ENCODE results near the gene DHX30. TPM values are rescaled to one million over a fixed set of nuclear protein-coding genes. Genes with fewer than 3 reads are reported as not detected.

DHX30 gene
- total RNA-seq, 1 donor from 2014 or later = 70.9 TPM

DNA sequence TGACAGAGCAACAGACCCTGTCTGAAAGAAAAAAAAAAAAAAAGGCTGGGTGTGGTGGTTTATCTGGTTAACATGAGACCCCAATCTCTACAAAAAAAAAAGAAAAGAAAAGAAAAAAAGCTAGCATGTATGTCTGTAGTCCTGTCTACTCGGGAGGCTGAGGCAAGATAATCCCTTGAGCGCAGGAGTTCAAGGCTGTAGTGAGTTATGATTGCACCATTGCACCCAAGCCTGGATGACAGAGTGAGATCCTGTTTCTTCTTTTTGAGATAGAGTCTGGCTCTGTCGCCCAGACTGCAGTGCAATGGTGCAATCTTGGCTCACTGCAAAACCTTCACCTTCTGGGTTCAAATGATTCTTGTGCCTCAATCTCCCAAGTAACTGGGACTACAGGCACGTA, 8.4 kb upstream of the DHX30 start:
- H3K9me3 Mint-ChIP-seq = peaks cover 13% of the 10 kb centered on the region
- Histone ChIP-seq H3K4me2 (no peak overlapping the region), H3K27me3 (no peaks in the 10 kb centered on the region), H3K4me3 (no peak overlapping the region), H3K36me3 (no peaks in the 10 kb centered on the region), H3K9ac (no peak overlapping the region), H4K20me1 (ENCODE audit: low read depth) (no peaks in the 10 kb centered on the region), H2AFZ (replicated peaks) (no peak overlapping the region), H3F3A (ENCODE audit: low read depth) (no peaks in the 10 kb centered on the region), H3K4me1 (no peaks in the 10 kb centered on the region), H3K79me2 (ENCODE audit: low read depth) (no peaks in the 10 kb centered on the region), H3K9me3 (ENCODE audit: low read depth) (no peaks in the 10 kb centered on the region), H3K27ac (no peak overlapping the region)
- TF ChIP-seq EZH2phosphoT487 (IDR thresholded peaks at IDR 0.05) (no peak), EZH2 (IDR thresholded peaks at IDR 0.05) (no peak), CTCF (IDR thresholded peaks at IDR 0.05) (no peak)
- DNase-seq (ENCODE audit: low spot score) = no peak
- peaks cover 6% of the 10 kb centered on the region for H3K27me3 Mint-ChIP-seq (ENCODE audit: insufficient read depth, low read depth)
- H3K36me3 Mint-ChIP-seq = peaks cover 7% of the 10 kb centered on the region
- no peak overlapping the region for H3K27ac Mint-ChIP-seq
- H3K4me3 Mint-ChIP-seq = no peak overlapping the region
- H3K4me1 Mint-ChIP-seq = no peaks in the 10 kb centered on the region

DNA sequence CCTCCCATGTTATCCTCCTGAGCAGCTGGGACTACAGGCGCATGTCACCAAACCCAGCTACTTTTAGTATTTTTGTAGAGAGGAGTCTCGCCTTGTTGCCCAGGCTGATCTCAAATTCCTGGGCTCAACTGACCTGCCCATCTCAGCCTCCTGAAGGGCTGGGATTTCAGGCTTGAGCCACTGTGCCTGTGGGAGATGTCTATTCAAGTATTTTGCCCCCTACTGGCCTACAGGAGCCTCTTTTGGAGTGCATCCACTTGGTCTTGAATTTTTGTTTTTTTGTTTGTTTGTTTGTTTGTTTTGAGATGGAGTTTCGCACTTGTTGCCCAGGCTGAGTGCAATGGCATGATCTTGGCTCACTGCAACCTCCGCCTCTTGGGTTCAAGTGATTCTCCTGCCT, 3.2 kb upstream of the DHX30 start:
- Histone ChIP-seq H3K4me1 (peaks cover 9% of the 10 kb centered on the region), H3K9ac (no peak overlapping the region), H3K27ac (no peak overlapping the region), H3F3A (ENCODE audit: low read depth) (peaks cover 32% of the 10 kb centered on the region), H3K9me3 (ENCODE audit: low read depth) (no peaks in the 10 kb centered on the region), H3K36me3 (no peaks in the 10 kb centered on the region), H3K79me2 (ENCODE audit: low read depth) (peaks cover 27% of the 10 kb centered on the region), H3K4me2 (no peak overlapping the region), H4K20me1 (ENCODE audit: low read depth) (no peaks in the 10 kb centered on the region), H3K4me3 (no peak overlapping the region), H3K27me3 (no peaks in the 10 kb centered on the region), H2AFZ (replicated peaks) (no peak overlapping the region)
- no peak overlapping the region for H3K4me3 Mint-ChIP-seq
- H3K36me3 Mint-ChIP-seq = no peaks in the 10 kb centered on the region
- H3K9me3 Mint-ChIP-seq = no peaks in the 10 kb centered on the region
- TF ChIP-seq CTCF (IDR thresholded peaks at IDR 0.05) (peak; percentile 53), EZH2 (IDR thresholded peaks at IDR 0.05) (no peak), EZH2phosphoT487 (IDR thresholded peaks at IDR 0.05) (no peak)
- peaks cover 6% of the 10 kb centered on the region for H3K27me3 Mint-ChIP-seq (ENCODE audit: insufficient read depth, low read depth)
- DNase-seq (ENCODE audit: low spot score) = peak; percentile 60
- H3K27ac Mint-ChIP-seq = no peak overlapping the region
- H3K4me1 Mint-ChIP-seq = peaks cover 27% of the 10 kb centered on the region

DNA sequence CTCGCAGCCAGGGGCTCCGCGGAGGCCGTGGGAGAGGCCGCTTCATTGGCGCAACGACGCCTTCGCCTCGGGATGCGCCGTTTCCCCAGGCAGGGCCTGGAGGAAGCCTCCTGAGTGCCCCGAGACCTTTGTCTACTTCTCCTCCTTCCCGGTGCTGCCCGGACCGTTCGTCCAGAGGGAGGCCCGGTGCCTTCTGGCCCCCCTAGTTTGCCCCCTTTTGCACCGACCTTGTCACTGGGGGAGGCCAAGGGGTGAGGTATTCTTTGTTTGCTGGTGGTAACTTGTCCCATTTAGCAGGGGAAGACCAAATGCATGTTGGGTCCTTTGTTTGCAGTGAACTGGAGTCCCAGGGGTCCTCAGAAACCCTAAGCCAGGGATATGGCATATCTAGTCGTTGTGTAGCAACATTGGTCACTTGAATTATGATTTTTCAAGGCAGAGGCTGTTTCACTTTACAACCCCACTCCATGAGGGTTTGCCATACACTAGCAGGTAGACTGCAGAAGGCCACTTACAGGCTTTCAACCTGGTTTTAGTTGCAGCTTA, 615 bp downstream of the DHX30 start:
- peak overlapping the region; percentile 95 for H3K4me3 Mint-ChIP-seq
- no peaks in the 10 kb centered on the region for H3K9me3 ChIP-seq (ENCODE audit: low read depth)
- H2AFZ ChIP-seq (replicated peaks) = peak overlapping the region; percentile 92
- H3K4me1 Mint-ChIP-seq = peaks cover 29% of the 10 kb centered on the region
- H3K36me3 Mint-ChIP-seq = peaks cover 5% of the 10 kb centered on the region
- DNase-seq (ENCODE audit: low spot score) = no peak
- H3K4me1 ChIP-seq = peaks cover 12% of the 10 kb centered on the region
- H4K20me1 ChIP-seq (ENCODE audit: low read depth) = peaks cover 4% of the 10 kb centered on the region
- TF ChIP-seq EZH2 (IDR thresholded peaks at IDR 0.05) = no peak
- TF ChIP-seq CTCF (IDR thresholded peaks at IDR 0.05) = no peak
- no peak for TF ChIP-seq EZH2phosphoT487 (IDR thresholded peaks at IDR 0.05)
- H3K9ac ChIP-seq = peak overlapping the region; percentile 96
- no peaks in the 10 kb centered on the region for H3K36me3 ChIP-seq
- peaks cover 32% of the 10 kb centered on the region for H3F3A ChIP-seq (ENCODE audit: low read depth)
- peaks cover 59% of the 10 kb centered on the region for H3K79me2 ChIP-seq (ENCODE audit: low read depth)
- H3K27ac ChIP-seq = peak overlapping the region; percentile 90
- peak overlapping the region; percentile 100 for H3K27ac Mint-ChIP-seq
- H3K9me3 Mint-ChIP-seq = no peaks in the 10 kb centered on the region
- H3K27me3 ChIP-seq = no peaks in the 10 kb centered on the region
- H3K27me3 Mint-ChIP-seq (ENCODE audit: insufficient read depth, low read depth) = peaks cover 5% of the 10 kb centered on the region
- peak overlapping the region; percentile 96 for H3K4me2 ChIP-seq
- H3K4me3 ChIP-seq = peak overlapping the region; percentile 98

Data from neural progenitor cell (in vitro differentiated cells).